Right hindlimb (tissue), 1 donor: ENCODE data around the gene PCSK1.
"Not testable (repeated sequence)": the region's sequence is repeated elsewhere in the genome, so short reads cannot be mapped to it uniquely, and the experiment has no call there.

Source experiments
- DNase-seq: peaks from one replicate; pipeline ENCODE4 v3.0.0-alpha.2; 2018

PCSK1 gene

DNA sequence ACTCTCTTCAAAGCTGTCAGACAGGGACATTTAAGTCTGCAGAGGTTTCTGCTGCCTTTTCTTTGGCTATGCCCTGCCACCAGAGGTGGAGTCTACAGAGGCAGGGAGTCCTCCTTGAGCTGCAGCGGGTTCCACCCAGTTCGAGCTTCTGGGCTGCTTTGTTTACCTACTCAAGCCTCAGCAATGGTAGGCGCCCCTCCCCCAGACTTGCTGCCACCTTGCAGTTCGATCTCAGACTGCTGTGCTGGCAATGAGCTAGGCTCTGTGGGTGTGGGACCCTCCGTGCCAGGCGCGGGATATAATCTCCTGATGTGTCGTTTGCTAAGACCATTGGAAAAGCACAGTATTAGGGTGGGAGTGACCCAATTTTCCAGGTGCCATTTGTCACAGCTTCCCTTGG lies 65.7 kb downstream of the PCSK1 start:
- DNase-seq, result not testable (repeated sequence)

DNA sequence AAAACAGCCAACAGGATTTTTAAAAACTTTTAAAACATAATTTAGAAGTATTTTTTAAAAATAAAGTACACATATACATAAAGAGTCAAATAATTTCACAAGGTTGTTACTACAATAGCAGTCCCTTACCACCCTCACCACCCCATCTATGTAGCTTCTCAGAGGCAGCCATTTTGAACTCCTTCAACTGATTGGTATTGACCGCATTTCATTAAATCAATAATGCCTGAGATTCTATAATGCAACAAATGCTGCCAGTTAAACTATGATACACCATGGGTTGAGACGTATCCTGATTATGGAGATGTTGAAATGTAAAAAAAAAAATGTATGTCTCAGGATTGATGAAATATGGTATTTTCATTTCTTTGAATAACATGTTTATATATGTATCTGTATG lies 78.8 kb downstream of the PCSK1 start:
- DNase-seq, result no peak

DNA sequence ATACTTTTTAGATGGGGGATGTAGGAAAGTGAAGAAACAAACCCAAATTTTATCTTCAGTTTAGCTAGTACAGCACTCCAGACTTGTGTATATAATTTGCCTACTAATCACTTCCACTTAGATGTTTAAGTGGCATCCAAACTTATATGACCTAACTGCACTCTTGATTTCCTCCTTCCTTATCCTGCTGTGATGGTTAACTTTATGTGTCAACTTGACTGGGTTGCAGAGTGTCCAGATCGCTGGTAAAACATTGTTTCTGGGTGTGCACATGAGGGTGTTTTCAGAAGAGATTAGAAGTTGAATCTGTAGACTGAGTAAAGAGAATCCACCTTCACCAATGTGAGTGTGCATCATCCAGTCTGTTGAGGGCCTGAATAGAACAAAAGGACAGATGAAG lies 79.8 kb downstream of the PCSK1 start:
- no peak for DNase-seq

DNA sequence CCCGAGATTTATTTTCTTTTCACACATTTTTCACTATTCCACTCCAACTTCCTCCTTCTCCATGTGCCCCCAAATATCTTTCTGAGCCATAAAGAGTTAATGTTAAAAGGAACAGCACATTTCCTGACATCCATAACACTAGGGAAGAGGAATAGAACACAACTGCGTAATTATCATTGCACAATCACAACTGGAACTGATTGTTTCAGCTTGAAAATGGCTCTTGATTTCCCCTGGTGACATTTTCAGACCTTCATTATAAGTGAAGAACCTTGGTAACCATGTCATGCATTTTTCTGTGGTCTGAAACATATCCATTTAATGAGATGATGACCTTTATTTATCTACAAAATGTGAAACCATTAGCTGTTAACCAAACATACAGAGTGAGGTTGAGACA lies 82.4 kb downstream of the PCSK1 start:
- no peak for DNase-seq

DNA sequence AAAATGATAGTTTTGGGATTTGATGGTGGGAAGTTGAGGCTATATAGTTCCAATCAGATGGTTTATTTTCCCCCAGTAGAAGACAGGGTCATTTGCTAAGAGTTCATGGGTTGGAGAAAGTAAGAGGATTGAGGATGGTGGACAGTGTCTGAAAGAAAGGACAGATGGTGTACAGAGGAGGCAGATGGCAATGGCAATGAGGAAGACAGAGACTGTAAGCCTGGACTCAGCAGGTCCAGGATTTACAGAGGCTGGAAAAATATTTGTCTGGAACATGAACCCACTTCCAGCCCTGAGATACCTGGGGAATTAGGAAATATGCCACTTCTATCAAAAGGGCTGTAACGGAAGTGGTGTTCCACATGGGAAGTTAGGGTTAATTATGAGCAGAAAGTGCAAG lies 84.5 kb downstream of the PCSK1 start:
- no peak for DNase-seq

DNA sequence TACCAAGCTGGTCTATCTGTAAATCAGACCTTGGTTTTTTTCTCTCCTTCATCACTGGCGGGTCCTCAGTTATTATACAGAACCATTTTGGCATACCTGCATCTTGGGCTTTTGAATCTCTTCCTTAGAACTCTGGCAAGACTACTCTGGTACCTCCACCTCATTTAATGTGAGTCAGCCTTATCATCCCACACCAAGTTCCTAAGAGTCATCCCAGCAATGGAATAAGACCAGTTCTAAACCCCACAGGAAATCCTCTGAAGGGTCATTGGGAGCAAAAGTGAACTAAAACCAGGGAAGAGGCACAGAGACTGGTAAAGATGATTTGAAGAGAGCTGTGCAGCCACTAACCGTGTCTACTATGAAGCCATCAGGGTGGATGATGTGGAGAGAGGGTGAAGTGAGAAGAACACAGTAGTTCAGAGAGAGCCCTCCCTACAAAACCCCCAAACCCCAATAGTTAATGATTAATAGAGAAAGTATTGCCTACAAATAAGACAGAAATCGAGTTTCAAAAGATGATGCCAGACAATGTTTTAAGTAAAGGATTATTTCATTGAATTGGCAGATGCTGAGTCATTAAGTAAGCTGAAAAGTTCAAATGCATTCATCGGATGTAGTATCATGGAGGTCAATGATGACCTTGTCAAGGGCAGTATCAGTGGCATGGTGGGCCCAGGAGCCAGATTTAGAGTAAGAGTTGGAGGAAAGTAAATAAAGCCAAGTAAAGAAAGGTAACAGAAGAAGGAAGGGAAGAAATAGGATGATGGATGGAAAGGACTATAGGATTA lies 85.4 kb downstream of the PCSK1 start:
- DNase-seq, result no peak

DNA sequence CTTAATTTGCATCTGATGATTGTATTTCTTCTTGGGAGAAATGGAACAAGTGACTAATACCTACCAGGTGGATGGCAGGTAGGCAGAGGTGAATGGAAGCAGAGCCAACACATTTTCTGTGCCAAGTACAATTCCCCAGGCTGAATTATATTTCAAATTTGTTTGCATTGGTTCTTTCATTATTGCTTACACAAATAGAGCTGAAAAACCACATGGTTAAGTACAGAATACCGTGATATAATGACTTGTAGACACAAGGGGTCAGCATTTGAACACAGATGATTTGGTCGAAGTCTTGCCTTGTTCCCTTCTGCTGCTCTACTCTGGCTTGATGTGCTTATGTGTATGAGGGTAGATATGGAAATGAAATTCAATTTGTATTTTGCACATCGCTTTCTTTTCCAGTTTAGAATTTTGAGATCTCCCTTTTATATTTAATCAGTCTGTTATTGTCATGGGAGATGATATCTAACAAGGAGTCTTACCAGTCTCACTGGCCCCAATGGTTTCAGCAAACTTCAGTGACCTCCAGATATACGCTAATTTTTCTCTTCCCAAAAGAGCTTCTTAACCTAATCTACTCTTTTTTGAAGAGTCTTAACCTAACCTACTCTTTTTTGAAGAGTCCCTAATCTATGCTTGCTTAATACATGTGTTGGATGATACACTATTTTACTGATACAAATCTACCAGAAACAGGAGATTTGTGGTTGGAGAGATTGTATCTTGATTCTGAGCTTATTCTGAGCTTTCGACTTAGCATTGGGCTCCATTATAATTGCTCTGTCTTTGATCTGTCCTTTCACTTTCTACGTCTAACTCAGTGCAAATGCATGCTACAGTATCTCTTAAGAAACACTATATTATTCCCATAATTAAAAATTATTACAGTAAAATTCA lies 88.1 kb downstream of the PCSK1 start:
- DNase-seq, result no peak

DNA sequence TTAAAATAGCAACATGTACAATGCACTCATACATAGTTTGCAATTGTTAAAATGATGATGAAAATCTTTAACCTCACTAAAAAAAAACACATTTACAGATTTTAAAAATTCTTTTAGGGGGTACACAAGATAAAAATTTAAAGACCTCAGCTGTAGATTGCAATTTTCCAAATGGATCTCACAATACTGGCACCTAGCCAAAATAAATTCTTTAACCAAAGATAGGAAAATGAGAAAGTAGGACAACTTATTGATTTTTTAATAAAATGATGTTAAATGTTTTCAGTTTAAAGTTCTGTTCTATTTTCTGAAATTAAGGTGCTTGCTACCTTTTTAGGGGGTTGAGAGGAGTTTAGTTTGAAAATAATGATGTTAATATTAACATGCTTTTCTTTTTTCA lies 90.0 kb downstream of the PCSK1 start:
- DNase-seq, result no peak

DNA sequence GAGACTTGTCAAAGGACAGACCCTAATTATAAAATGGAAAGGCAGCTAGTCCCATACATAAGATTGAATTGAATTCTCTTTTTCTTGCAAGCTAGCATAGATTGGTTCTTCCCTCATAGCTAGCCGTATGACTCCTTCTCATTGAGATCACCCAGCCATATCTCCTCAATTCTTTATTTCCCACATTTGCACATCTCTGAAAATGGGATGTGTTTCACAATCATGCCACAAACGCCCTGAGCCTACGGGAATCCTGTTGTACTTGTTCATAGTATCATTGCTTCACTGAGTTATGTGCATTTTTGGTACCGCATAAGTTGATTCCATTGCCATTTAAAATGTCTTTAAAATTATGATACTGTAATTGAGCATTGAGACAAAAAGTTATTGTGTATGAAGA lies 90.5 kb downstream of the PCSK1 start:
- DNase-seq, result no peak
